ENCODE results near the gene BRME1. TPM values are rescaled to one million over a fixed set of nuclear protein-coding genes. Genes with fewer than 3 reads are reported as not detected.

BRME1 gene
- total RNA-seq, 1 donor from 2014 or later = 12.0 TPM

DNA sequence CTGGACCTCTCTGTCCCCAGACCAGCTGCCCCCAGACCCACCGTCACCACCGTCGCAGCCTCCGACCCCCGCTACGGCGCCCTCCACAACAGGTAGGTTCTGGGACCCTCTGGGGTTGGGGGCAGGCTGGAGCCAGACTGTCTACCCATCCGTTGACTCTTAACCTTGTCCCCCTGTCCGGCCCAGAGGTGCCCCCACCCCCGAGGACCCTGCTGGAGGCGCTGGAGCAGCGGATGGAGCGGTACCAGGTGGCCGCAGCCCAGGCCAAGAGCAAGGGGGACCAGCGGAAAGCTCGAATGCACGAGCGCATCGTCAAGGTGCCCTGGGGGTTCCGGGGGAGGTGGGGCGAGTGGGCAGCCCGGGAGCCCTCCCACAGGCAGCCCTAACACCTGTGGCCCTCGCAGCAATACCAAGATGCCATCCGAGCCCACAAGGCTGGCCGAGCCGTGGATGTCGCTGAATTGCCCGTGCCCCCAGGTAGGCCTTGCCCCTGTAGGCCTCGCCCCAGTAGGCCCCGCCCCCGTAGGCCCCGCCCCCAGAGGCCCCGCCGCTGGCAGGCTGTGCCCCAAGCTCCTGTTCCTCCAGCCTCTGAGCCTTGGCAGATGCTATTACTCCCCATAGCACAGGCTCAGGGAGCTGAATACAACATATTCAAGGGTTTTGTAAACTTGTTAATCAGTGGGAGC is 13.0 kb upstream of the BRME1 start:
- Histone ChIP-seq H3K9me3 (no peaks in the 10 kb centered on the region), H3K4me1 (no peaks in the 10 kb centered on the region), H3K27me3 (no peaks in the 10 kb centered on the region), H3K4me3 (no peak overlapping the region), H3K27ac (no peak overlapping the region), H3K36me3 (peaks cover 0 to 79% of the 10 kb centered on the region in 2 donors)
- no peak for DNase-seq (ENCODE audit: extremely low spot score in 2 of 2)
- intact Hi-C loops (cut with DNase I) = no loop called here
- TF ChIP-seq POLR2AphosphoS5 (IDR thresholded peaks at IDR 0.05; ENCODE audit: insufficient read depth in 1 of 2, low read depth in 1 of 2) (no peak), POLR2A (IDR thresholded peaks at IDR 0.05) (no peak), CTCF (IDR thresholded peaks at IDR 0.05) (no peak)

DNA sequence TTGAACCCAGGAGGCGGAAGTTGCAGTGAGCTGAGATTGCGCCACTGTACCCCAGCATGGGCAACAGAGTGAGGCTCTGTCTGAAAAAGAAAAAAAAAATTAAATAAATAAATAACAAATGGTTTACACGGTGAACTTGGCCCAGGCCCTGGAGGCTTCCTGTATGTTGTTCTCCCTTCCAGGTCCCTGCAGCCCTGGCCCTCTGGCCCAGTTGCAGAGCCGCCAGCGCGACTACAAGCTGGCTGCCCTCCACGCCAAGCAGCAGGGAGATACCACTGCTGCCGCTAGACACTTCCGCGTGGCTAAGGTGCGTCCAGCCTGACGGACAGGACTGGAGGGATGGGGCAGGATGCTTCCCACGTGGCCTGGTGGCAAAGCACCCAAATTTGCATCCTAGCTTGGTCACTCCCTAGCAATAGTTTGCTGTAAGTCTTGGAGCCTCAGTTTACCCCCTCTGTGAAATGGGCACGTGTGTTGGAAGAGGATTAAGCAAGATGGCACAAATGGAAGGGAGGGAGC is 12.0 kb upstream of the BRME1 start:
- Histone ChIP-seq H3K4me3 (no peak overlapping the region), H3K36me3 (peaks cover 0 to 75% of the 10 kb centered on the region in 2 donors), H3K4me1 (no peaks in the 10 kb centered on the region), H3K9me3 (no peaks in the 10 kb centered on the region), H3K27me3 (no peaks in the 10 kb centered on the region), H3K27ac (no peak overlapping the region)
- intact Hi-C loops (cut with DNase I) = no loop called here
- no peak for TF ChIP-seq POLR2A (IDR thresholded peaks at IDR 0.05)
- no peak for TF ChIP-seq POLR2AphosphoS5 (IDR thresholded peaks at IDR 0.05; ENCODE audit: insufficient read depth in 1 of 2, low read depth in 1 of 2)
- no peak for TF ChIP-seq CTCF (IDR thresholded peaks at IDR 0.05)
- no peak for DNase-seq (ENCODE audit: extremely low spot score in 2 of 2)

GRCh38 chr19:13914777-13915176 is 8.9 kb upstream of the BRME1 start:
- Histone ChIP-seq H3K4me1 (no peaks in the 10 kb centered on the region), H3K27me3 (no peaks in the 10 kb centered on the region), H3K36me3 (peaks cover 3 to 55% of the 10 kb centered on the region in 2 donors), H3K4me3 (no peak overlapping the region), H3K9me3 (no peaks in the 10 kb centered on the region), H3K27ac (no peak overlapping the region)
- no peak for DNase-seq (ENCODE audit: extremely low spot score in 2 of 2)
- TF ChIP-seq POLR2A (IDR thresholded peaks at IDR 0.05) = no peak
- no peak for TF ChIP-seq POLR2AphosphoS5 (IDR thresholded peaks at IDR 0.05; ENCODE audit: insufficient read depth in 1 of 2, low read depth in 1 of 2)
- TF ChIP-seq CTCF (IDR thresholded peaks at IDR 0.05) = no peak
- intact Hi-C loops (cut with DNase I) = no loop called here

DNA sequence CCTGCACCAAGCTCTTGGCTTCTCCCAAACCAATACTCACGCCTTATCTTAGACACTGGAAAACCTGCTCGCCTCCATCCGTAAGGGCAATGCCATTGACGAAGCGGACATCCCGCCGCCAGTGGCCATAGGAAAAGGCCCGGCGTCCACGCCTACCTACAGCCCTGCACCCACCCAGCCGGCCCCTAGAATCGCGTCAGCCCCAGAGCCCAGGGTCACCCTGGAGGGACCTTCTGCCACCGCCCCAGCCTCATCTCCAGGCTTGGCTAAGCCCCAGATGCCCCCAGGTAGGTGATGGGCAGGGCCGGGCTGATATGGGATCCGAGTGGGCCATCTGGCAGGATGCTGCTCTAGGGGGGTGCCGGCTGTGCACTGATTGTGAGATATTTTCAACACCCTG is 7.4 kb upstream of the BRME1 start:
- Histone ChIP-seq H3K27ac (no peak overlapping the region), H3K27me3 (no peaks in the 10 kb centered on the region), H3K4me3 (no peak overlapping the region), H3K4me1 (no peaks in the 10 kb centered on the region), H3K9me3 (no peaks in the 10 kb centered on the region), H3K36me3 (peaks cover 3 to 41% of the 10 kb centered on the region in 2 donors)
- no peak for DNase-seq (ENCODE audit: extremely low spot score in 2 of 2)
- intact Hi-C loops (cut with DNase I) = no loop called here
- TF ChIP-seq POLR2AphosphoS5 (IDR thresholded peaks at IDR 0.05; ENCODE audit: insufficient read depth in 1 of 2, low read depth in 1 of 2) (no peak), POLR2A (IDR thresholded peaks at IDR 0.05) (no peak)

GRCh38 chr19:13909430-13909829 is 3.5 kb upstream of the BRME1 start:
- intact Hi-C loops (cut with DNase I) = no loop called here
- Histone ChIP-seq H3K36me3 (peaks cover 3 to 19% of the 10 kb centered on the region in 2 donors), H3K4me1 (peaks cover 19% of the 10 kb centered on the region), H3K27ac (no peak overlapping the region), H3K9me3 (no peaks in the 10 kb centered on the region), H3K4me3 (no peak overlapping the region), H3K27me3 (no peaks in the 10 kb centered on the region)
- TF ChIP-seq POLR2AphosphoS5 (IDR thresholded peaks at IDR 0.05; ENCODE audit: insufficient read depth in 1 of 2, low read depth in 1 of 2) (no peak), POLR2A (IDR thresholded peaks at IDR 0.05) (no peak), CTCF (IDR thresholded peaks at IDR 0.05) (no peak)
- no peak for DNase-seq (ENCODE audit: extremely low spot score in 2 of 2)
